AG09319 (cell line): ENCODE results near the gene TTC28.
A peak's percentile ranks its signal among the peaks of the same experiment; 100 is the strongest.
"Not testable (repeated sequence)": the region's sequence is repeated elsewhere in the genome, so short reads cannot be mapped to it uniquely, and the experiment has no call there.

ENCODE experiments used
- DNase-seq: peaks from one replicate; pipeline ENCODE4 v3.0.0-alpha.2; 2010; ENCODE audit warnings: low read depth; ENCODE audit errors: extremely low read depth
- TF ChIP-seq, protein P1 (sequence below): IDR thresholded peaks from 2 replicates; pipeline ENCODE4 v1.5.1; 2011; ENCODE audit warnings: low read depth, mild to moderate bottlenecking, inconsistent platforms, low read length, moderate library complexity

TTC28 gene

DNA sequence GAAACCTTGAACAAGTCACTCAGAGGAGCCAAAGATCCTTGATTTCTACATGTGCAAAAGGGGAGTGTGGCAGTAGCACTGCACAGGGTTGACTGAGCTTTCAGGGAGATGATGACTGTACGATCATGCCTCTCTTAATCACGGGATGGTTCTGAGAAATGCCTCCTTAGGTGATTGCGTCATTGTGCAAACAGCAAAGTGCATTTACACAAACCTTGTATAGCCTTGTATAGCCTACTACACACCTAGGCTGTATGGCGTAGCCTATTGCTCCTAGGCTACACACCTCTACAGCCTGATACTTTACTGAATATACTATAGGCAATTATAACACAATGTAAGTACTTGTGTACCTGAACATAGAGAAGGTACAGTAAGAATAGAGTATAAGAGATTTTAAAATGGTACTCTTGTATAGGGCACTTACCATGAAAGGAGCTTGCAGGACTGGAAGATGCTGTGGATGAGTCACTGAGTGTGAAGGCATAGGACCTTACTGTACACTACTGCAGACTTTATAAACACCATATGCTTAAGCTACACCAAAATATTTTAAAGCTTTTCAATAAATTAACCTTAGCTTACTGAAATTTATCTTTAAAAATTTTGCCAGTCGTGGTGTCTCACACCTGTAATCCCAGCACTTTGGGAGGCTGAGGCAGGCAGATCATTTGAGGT is 1.3 kb upstream of the TTC28 start:
- DNase-seq = not testable (repeated sequence)

DNA sequence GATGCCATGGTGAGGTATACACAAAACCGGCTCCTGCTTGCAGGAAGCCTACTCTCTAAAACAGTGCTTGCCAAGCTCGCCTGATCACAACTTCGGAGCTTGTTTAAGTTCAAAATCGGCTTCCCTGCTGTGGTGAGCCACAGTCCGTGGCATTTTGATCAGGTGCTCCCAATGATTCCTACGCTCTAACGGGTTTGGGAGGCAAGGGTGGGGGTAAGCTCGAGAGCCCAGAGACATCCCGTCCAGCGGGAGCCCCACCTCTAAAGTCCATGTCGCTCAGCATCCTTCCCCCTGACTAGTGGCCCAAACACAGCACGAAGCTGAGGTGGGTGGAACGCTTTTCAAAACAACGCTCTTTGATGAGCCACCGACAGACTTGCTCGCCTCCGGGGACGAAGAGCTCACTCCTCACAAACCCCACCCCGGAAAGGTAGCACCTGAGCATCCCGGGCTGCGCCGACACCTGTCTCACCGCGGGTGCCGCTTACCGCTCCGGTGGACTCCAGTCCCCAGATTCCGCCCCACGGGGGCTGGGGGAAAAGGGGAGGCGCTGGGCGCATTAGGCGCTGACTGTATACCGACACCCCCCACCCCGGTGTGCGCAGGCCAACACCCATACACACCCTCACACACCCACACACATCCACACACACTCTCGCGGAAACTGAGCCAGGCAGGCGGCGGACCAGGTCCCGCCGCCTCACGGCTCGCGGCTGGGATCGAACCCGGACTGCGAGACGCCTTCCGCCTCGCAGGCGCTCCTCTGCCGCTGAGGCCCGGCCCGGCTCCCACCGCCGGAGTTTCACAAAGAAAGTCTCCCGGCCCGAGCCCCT is 646 bp downstream of the TTC28 start:
- not testable (repeated sequence) for DNase-seq

DNA sequence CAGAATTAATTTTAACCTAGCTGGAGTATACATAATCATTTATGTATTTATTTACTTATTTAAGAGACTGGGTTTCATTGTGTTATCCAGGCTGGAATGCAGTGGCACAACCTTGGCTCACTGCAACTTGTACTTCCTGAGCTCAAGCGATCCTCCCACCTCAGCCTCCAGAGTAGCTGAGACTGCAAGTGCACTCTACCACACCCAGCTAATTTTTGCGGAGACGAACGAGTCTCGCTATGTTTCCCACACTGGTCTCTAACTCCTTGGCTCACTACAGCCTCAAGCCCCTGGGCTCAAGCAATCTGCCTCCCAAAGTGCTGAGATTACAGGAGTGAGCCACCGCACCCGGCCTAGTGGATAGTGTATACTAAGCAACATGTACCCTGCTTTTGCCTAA is 1.5 kb downstream of the TTC28 start:
- not testable (repeated sequence) for DNase-seq

DNA sequence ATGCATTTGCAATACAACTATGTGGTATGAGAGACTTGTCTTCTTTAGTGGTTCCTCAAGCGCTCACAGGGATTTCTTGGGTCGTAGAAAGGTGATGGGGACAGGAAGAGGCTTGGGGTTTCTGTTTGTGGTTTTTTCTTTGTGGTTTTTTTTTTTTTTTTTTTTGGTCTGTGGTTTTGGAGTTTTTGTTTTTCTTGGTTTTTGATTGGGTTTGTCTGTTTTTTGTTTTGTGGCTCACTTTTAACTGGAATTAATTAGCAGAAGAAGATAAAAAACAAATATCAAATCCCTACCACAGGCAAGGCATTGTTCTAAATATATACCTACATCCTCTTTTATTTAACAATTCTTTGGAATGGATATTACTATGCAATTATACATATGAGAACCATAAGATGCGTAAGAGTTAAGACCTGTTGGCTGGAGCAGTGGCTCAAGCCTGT is 5.5 kb downstream of the TTC28 start:
- TF ChIP-seq, protein P1, sequence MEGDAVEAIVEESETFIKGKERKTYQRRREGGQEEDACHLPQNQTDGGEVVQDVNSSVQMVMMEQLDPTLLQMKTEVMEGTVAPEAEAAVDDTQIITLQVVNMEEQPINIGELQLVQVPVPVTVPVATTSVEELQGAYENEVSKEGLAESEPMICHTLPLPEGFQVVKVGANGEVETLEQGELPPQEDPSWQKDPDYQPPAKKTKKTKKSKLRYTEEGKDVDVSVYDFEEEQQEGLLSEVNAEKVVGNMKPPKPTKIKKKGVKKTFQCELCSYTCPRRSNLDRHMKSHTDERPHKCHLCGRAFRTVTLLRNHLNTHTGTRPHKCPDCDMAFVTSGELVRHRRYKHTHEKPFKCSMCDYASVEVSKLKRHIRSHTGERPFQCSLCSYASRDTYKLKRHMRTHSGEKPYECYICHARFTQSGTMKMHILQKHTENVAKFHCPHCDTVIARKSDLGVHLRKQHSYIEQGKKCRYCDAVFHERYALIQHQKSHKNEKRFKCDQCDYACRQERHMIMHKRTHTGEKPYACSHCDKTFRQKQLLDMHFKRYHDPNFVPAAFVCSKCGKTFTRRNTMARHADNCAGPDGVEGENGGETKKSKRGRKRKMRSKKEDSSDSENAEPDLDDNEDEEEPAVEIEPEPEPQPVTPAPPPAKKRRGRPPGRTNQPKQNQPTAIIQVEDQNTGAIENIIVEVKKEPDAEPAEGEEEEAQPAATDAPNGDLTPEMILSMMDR = no peak
- DNase-seq = peak; percentile 45

DNA sequence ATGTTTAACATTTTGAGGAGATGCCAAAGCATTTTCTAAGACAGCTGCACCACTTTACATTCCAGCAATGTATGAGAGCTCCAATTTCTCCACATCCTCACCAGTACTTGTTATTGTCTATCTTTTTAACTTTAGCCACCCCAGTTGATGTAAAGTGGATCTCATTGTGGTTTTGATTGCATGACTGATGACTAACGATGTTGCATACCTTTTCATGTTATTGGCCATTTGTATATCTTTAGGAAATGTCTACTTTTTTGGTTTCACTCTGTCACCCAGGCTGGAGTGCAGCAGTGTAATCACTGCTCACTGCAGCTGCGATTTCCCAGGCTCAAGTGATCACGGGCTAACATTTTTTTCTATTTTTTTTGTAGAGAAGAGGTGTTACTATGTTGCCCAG is 8.9 kb downstream of the TTC28 start:
- TF ChIP-seq, protein P1 = no peak
- DNase-seq = no peak

DNA sequence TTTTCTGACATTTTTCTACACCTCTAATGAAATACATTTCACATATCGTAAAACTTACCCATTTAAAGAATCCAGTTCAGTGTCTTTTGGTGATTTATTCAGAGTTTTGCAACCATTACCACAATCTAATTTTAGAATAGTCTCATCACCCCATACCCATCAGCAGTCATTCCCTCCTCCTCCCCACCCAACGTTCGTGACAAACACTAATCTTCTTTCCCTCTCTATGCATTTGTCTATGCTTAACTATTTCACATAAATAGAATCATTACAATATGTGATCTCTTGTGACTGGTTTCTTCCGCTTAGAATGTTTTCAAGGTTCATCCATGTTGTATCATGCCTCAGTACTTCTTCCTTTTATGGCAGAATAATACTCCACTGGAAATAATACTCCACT is 9.5 kb downstream of the TTC28 start:
- TF ChIP-seq, protein P1 = no peak
- DNase-seq = no peak

DNA sequence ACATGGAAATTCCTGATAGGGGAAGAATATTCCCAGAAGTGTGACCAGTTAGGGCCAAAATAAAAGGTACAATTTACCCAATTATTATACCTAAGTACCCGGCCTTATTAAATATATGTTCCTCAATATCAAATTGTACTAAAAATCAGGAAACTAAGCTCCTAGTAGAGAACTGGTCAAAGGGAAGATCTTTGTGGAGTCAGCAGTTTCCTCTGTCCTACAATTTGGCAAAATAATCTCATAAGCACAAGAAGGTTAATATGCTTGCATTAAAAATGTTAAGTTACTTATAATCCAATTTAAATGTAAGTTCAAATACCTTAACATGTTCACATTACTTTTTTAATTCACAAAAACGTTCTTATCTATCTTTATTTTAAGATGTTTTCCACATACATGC is 10.3 kb downstream of the TTC28 start:
- no peak for DNase-seq
- TF ChIP-seq, protein P1 = no peak

DNA sequence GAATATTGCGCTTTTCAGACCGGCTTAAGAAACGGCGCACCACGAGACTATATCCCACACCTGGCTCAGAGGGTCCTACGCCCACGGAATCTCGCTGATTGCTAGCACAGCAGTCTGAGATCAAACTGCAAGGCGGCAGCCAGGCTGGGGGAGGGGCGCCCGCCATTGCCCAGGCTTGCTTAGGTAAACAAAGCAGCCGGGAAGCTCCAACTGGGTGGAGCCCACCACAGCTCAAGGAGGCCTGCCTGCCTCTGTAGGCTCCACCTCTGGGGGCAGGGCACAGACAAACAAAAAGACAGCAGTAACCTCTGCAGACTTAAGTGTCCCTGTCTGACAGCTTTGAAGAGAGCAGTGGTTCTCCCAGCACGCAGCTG is 16.1 kb downstream of the TTC28 start:
- DNase-seq = not testable (repeated sequence)

DNA sequence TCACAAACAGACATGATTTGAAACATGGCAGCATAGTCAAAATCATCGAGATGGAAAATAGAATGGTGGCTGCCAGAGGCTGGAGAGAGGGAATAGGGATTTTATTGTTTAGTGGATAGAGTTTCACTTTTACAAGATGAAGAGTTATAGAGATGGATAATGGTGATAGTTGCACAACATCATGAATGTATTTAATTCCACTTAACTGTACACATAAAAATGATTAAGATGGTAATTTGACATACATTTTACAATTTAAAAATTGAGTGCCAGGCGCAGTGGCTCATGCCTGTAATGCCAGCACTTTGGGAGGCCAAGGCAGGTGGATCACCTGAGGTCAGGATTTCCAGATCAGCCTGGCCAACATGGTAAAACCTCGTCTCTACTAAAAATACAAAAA is 21.2 kb downstream of the TTC28 start:
- no peak for DNase-seq
- TF ChIP-seq, protein P1 = no peak
